IMR-90 (cell line): ENCODE measurements around the gene CMAS. TPM values are rescaled to one million over a fixed set of nuclear protein-coding genes. Genes with fewer than 3 reads are reported as not detected.

Experiments
- ATAC-seq: fragments of 200-7000 bp; cut with Tn5 transposase; 2 replicates; pipeline ENCODE4 v1.9.1; 2020; ENCODE audit warnings: low read depth, mild to moderate bottlenecking, moderate library complexity
- BruUV-seq: library from RNA; stranded (reverse); fragments of 400-500 nt; replicated peaks from 2 replicates; lab custom pipeline; 2021; lab: Mats Ljungman, UMichigan
- CTCF ChIA-PET: fragments of 300-600 bp; formaldehyde crosslinking; extraction: SDS; loops from one replicate; lab custom pipeline; 2021; ENCODE audit warnings: antibody characterized with exemption; lab: Yijun Ruan, JAX
- POLR2A ChIA-PET: fragments of 300-600 bp; sonication (Branson Sonifier 250); formaldehyde crosslinking; loops from one replicate; lab custom pipeline; 2022; ENCODE audit warnings: antibody characterized with exemption; ENCODE audit not compliant: unreplicated experiment; lab: Charles Lee
- DNase-seq: peaks from one replicate; pipeline ENCODE4 v3.0.0; 2013
- H2AFZ ChIP-seq: replicated peaks from 2 replicates; pipeline ENCODE3; 2013; ENCODE audit warnings: low read length, mild to moderate bottlenecking; ENCODE audit not compliant: poor library complexity
- H2AK5ac ChIP-seq: 2 replicates; pipeline ENCODE4 v1.6.1; 2013; ENCODE audit warnings: low read depth, low read length, inconsistent platforms
- H2AK9ac ChIP-seq: replicated peaks from 2 replicates; pipeline ENCODE3; 2013; ENCODE audit warnings: mild to moderate bottlenecking, low read depth, low read length, moderate library complexity; ENCODE audit not compliant: poor library complexity
- H2BK120ac ChIP-seq: 2 replicates; pipeline ENCODE4 v1.6.1; 2013; ENCODE audit warnings: low read depth, low read length, inconsistent platforms
- H2BK15ac ChIP-seq: 3 replicates; pipeline ENCODE4 v1.6.1; 2013; ENCODE audit warnings: low read depth, low read length, inconsistent platforms
- H2BK20ac ChIP-seq: 2 replicates; pipeline ENCODE4 v1.6.1; 2013; ENCODE audit warnings: low read depth, mild to moderate bottlenecking, inconsistent platforms, low read length, moderate library complexity
- H2BK5ac ChIP-seq: 2 replicates; pipeline ENCODE4 v1.6.1; 2013; ENCODE audit warnings: mild to moderate bottlenecking, low read depth, low read length, inconsistent platforms; ENCODE audit not compliant: poor library complexity, severe bottlenecking
- H3K14ac ChIP-seq: replicated peaks from 2 replicates; pipeline ENCODE4 v1.6.1; 2013; ENCODE audit warnings: low read depth, low read length, inconsistent platforms
- H3K18ac ChIP-seq: 2 replicates; pipeline ENCODE4 v1.6.1; 2013; ENCODE audit warnings: low read depth, low read length, control low read depth
- H3K23ac ChIP-seq: 2 replicates; pipeline ENCODE4 v1.6.1; 2013; ENCODE audit warnings: low read depth, low read length, inconsistent platforms
- H3K27ac ChIP-seq: 2 replicates; pipeline ENCODE4 v1.5.1; 2013; ENCODE audit warnings: mild to moderate bottlenecking, control low read depth, low read length; ENCODE audit not compliant: insufficient read depth
- H3K27me3 ChIP-seq: 2 replicates; pipeline ENCODE4 v1.6.1; 2013; ENCODE audit warnings: low read length; ENCODE audit not compliant: control insufficient read depth, insufficient read depth
- H3K36me3 ChIP-seq: 2 replicates; pipeline ENCODE4 v1.6.1; 2013; ENCODE audit warnings: low read length, mixed read lengths; ENCODE audit not compliant: control insufficient read depth, insufficient read depth
- H3K4ac ChIP-seq: 2 replicates; pipeline ENCODE4 v1.6.1; 2013; ENCODE audit warnings: low read depth, low read length, inconsistent platforms
- H3K4me1 ChIP-seq: 2 replicates; pipeline ENCODE4 v1.6.1; 2013; ENCODE audit warnings: low read length, mixed read lengths; ENCODE audit not compliant: control insufficient read depth, insufficient read depth
- H3K4me2 ChIP-seq: 2 replicates; pipeline ENCODE4 v1.6.1; 2013; ENCODE audit warnings: low read depth, mild to moderate bottlenecking, control low read depth, low read length, moderate library complexity
- H3K4me3 ChIP-seq: 2 replicates; pipeline ENCODE4 v1.5.1; 2013; ENCODE audit warnings: low read depth, mild to moderate bottlenecking, control low read depth, low read length, moderate library complexity; ENCODE audit not compliant: insufficient read depth
- H3K56ac ChIP-seq: 2 replicates; pipeline ENCODE4 v1.6.1; 2013; ENCODE audit warnings: low read length, inconsistent platforms; ENCODE audit not compliant: insufficient read depth; ENCODE audit errors: extremely low read depth
- H3K79me1 ChIP-seq, 2 experiments: 2 replicates each; pipeline ENCODE4 v1.6.1; 2013; ENCODE audit warnings: low read length in 2 of 2, inconsistent platforms in 1 of 2, low read depth in 1 of 2
- H3K9ac ChIP-seq: 2 replicates; pipeline ENCODE4 v1.6.1; 2013; ENCODE audit warnings: low read depth, low read length, control low read depth
- H3K9me1 ChIP-seq: 2 replicates; pipeline ENCODE4 v1.6.1; 2013; ENCODE audit warnings: low read length, inconsistent platforms; ENCODE audit not compliant: insufficient read depth
- H3K9me3 ChIP-seq: 2 replicates; pipeline ENCODE4 v1.6.1; 2013; ENCODE audit warnings: low read length; ENCODE audit not compliant: control insufficient read depth, insufficient read depth
- H4K20me1 ChIP-seq: 2 replicates; pipeline ENCODE4 v1.6.1; 2013; ENCODE audit warnings: low read length, inconsistent platforms; ENCODE audit not compliant: insufficient read depth
- H4K5ac ChIP-seq: 2 replicates; pipeline ENCODE4 v1.6.1; 2013; ENCODE audit warnings: mild to moderate bottlenecking, low read depth, low read length, control low read depth
- H4K8ac ChIP-seq, 2 experiments: 2 replicates each; pipeline ENCODE4 v1.6.1; 2013; ENCODE audit warnings: low read depth in 2 of 2, low read length in 2 of 2, control low read depth in 1 of 2, inconsistent platforms in 1 of 2
- H4K91ac ChIP-seq: 2 replicates; pipeline ENCODE4 v1.6.1; 2013; ENCODE audit warnings: low read depth, low read length, inconsistent platforms; ENCODE audit not compliant: insufficient read depth
- CEBPB ChIP-seq: IDR thresholded peaks from 2 replicates; pipeline ENCODE4 v1.6.1; 2012; ENCODE audit warnings: low read depth, low read length, improper control_type of control experiment
- POLR2A ChIP-seq: IDR thresholded peaks from 2 replicates; pipeline ENCODE4 v1.6.1; 2012; ENCODE audit warnings: mild to moderate bottlenecking, low read depth, low read length
- RAD21 ChIP-seq: IDR thresholded peaks from 2 replicates; pipeline ENCODE4 v1.6.1; 2012; ENCODE audit warnings: low read length, improper control_type of control experiment
- SMC3 ChIP-seq: fragments of 150-350 bp; IDR thresholded peaks from 2 replicates; pipeline ENCODE4 v1.6.1; 2016; ENCODE audit warnings: low read depth, mild to moderate bottlenecking, antibody characterized with exemption, low read length, moderate library complexity
- WGBS, 2 experiments: methylation state at CpG; one replicate each; pipeline versions ENCODE4 v1.1.5 to v1.1.7; 2013; ENCODE audit warnings: missing lambda C conversion rate in 2 of 2; ENCODE audit not compliant: insufficient read length in 1 of 2; ENCODE audit errors: extremely low coverage in 2 of 2; 5-methylcytosine and 5-hydroxymethylcytosine counted together
- dilution Hi-C: fragments of 300-500 bp; cut with HindIII; formaldehyde crosslinking; loops from one replicate; pipeline ENCODE4 v1.14.3; 2018; ENCODE audit warnings: low sequenced_read_pairs; ENCODE audit not compliant: unreplicated experiment
- in situ Hi-C: fragments of 300-500 bp; cut with MboI; formaldehyde crosslinking; loops from 3 replicates; pipeline ENCODE4 v1.14.3; 2019; ENCODE audit warnings: low sequenced_read_pairs, inconsistent platforms, mixed read lengths
- intact Hi-C: fragments of 100-400 bp; cut with micrococcal nuclease; formaldehyde crosslinking; loops from 2 replicates; pipeline ENCODE4 v1.10.0; 2022
- polyA plus RNA-seq, 3 experiments: library from polyadenylated mRNA; depleted of rRNA; stranded (reverse); fragments of >200 nt; gene quantifications; 2 replicates each; pipeline ENCODE4 v1.2.3, GENCODE V29; 2012; ENCODE audit warnings: low replicate concordance in 1 of 3
- total RNA-seq: library from RNA; depleted of rRNA; stranded (reverse); fragments of >200 nt; gene quantifications from 2 replicates; pipeline ENCODE4 v1.2.3, GENCODE V29; 2012
- TF ChIP-seq, protein P1 (sequence below): conservative IDR thresholded peaks from 2 replicates; pipeline ENCODE4 v1.5.1; 2012; ENCODE audit warnings: mild to moderate bottlenecking, low read depth, low read length, improper control_type of control experiment
- TF ChIP-seq, protein P2 (sequence below): fragments of 150-350 bp; IDR thresholded peaks from 2 replicates; pipeline ENCODE4 v1.6.1; 2017; ENCODE audit warnings: mild to moderate bottlenecking, antibody characterized with exemption, low read length, low read depth
- TF ChIP-seq, protein P3 (sequence below): fragments of 150-350 bp; IDR thresholded peaks from 2 replicates; pipeline ENCODE4 v1.6.1; 2016; ENCODE audit warnings: low read depth, mild to moderate bottlenecking, low read length, moderate library complexity, borderline replicate concordance

CMAS gene
- total and polyA plus RNA-seq, 2 of the 4 experiments (the other 2 are of a cell fraction), result 9.5 to 26.8 TPM

DNA sequence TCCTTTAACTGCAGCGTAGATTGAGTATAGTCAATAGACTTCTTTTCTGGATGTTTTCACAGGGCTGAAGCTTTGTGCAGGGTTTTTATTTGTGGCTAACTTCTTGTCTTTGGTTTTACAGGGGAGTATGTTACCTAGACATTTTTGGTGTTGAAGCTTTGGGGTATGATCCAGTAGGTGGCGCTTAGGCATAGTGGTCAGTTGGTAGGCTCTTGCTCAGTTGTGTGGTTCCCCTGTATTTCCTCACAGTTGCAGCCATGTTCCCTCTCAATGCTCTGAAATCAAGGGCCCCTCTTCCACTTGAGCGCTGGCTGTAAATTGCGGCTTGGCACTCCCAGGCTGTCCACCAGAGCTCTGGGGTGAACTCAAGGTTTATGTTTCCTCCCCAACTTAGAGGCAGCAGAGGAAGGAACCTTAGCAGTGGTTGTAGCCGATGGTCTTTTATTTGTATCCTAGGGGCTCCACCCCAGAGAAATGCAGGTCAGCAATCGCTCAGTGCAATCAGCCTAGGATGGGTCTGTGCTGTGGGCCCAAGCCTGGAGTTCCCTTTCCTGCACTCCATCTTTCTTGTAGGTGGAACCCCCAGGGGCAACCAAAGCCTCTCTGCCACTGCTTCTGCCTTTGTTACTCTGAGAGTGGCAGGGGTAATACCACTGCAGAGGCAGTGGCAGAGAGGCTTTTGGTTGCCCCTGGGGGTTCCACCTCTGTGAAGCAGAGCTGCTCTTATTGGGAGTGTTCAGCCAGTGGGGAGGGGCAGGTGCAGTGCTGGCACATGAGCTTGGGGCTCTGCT is 55.1 kb downstream of the CMAS start:
- Histone ChIP-seq H3K9me3 (no peaks in the 10 kb centered on the region), H2AFZ (peak overlapping the region; percentile 84), H2BK120ac (peak overlapping the region; percentile 19; the same call in 1 of the 2 replicates), H3K9ac (no peak overlapping the region), H3K4ac (peak overlapping the region; percentile 36; the same call in 1 of the 2 replicates), H2AK9ac (peak overlapping the region; percentile 22), H3K27me3 (no peaks in the 10 kb centered on the region; the same call in 1 of the 2 replicates), H4K8ac (0 out of 4 replicates have a peak overlapping the region, but pooled peaks of 1 of the 2 experiments have one; percentile 38), H3K4me3 (no peak overlapping the region), H2BK15ac (no peak overlapping the region), H2BK20ac (0 out of 2 replicates have a peak overlapping the region, but pooled peaks have one; percentile 9), H4K91ac (no peak overlapping the region), H3K4me1 (peaks cover 8% of the 10 kb centered on the region), H4K20me1 (no peaks in the 10 kb centered on the region), H3K23ac (no peak overlapping the region), H4K5ac (peak overlapping the region; percentile 61), H3K36me3 (no peaks in the 10 kb centered on the region), H3K4me2 (no peak overlapping the region), H3K56ac (no peak overlapping the region), H2AK5ac (no peak overlapping the region; the same call in 1 of the 2 replicates), H2BK5ac (no peak overlapping the region), H3K14ac (peak overlapping the region; percentile 31; the same call in 1 of the 2 replicates), H3K27ac (no peak overlapping the region), H3K9me1 (no peaks in the 10 kb centered on the region), H3K79me1 (no peaks in the 10 kb centered on the region), H3K18ac (peak overlapping the region; percentile 57)
- CTCF ChIA-PET, result interaction anchor here (0.6 to 2.2 kb wide), 5 partner anchors 12 to 480 kb away, joined by 3 to 11 read pairs (median 3); no protein-coding TSS in a partner anchor
- WGBS, 2 experiments, result 100% methylated on average over 1 of the region's 6 CpGs; no CpG with 5 or more reads in 1 of the 2 experiments
- in situ Hi-C loops (no loop called here), dilution Hi-C loops (no loop called here), intact Hi-C loops (loop anchor here (1.0 kb wide), 2 partner anchors 234 to 342 kb away; no protein-coding TSS in a partner anchor)
- DNase-seq (peak; percentile 73), ATAC-seq (peak; percentile 58)
- TF ChIP-seq, protein P1, sequence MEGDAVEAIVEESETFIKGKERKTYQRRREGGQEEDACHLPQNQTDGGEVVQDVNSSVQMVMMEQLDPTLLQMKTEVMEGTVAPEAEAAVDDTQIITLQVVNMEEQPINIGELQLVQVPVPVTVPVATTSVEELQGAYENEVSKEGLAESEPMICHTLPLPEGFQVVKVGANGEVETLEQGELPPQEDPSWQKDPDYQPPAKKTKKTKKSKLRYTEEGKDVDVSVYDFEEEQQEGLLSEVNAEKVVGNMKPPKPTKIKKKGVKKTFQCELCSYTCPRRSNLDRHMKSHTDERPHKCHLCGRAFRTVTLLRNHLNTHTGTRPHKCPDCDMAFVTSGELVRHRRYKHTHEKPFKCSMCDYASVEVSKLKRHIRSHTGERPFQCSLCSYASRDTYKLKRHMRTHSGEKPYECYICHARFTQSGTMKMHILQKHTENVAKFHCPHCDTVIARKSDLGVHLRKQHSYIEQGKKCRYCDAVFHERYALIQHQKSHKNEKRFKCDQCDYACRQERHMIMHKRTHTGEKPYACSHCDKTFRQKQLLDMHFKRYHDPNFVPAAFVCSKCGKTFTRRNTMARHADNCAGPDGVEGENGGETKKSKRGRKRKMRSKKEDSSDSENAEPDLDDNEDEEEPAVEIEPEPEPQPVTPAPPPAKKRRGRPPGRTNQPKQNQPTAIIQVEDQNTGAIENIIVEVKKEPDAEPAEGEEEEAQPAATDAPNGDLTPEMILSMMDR, result peak; percentile 65
- TF ChIP-seq, protein P2, sequence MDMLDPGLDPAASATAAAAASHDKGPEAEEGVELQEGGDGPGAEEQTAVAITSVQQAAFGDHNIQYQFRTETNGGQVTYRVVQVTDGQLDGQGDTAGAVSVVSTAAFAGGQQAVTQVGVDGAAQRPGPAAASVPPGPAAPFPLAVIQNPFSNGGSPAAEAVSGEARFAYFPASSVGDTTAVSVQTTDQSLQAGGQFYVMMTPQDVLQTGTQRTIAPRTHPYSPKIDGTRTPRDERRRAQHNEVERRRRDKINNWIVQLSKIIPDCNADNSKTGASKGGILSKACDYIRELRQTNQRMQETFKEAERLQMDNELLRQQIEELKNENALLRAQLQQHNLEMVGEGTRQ, result no peak
- TF ChIP-seq SMC3 (peak; percentile 66), CEBPB (peak; percentile 66), POLR2A (no peak), RAD21 (peak; percentile 68)
- TF ChIP-seq, protein P3, sequence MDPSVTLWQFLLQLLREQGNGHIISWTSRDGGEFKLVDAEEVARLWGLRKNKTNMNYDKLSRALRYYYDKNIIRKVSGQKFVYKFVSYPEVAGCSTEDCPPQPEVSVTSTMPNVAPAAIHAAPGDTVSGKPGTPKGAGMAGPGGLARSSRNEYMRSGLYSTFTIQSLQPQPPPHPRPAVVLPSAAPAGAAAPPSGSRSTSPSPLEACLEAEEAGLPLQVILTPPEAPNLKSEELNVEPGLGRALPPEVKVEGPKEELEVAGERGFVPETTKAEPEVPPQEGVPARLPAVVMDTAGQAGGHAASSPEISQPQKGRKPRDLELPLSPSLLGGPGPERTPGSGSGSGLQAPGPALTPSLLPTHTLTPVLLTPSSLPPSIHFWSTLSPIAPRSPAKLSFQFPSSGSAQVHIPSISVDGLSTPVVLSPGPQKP, result no peak
- POLR2A ChIA-PET, result no interaction called here
- no TSS peak for BruUV-seq
